SJSA1 (cell line): ENCODE data around the gene ECT2. TPM values are rescaled to one million over a fixed set of nuclear protein-coding genes. Genes with fewer than 3 reads are reported as not detected.
"Not testable (repeated sequence)": the region's sequence is repeated elsewhere in the genome, so short reads cannot be mapped to it uniquely, and the experiment has no call there.

Source experiments
- DNase-seq, 2 experiments: peaks; one replicate each; pipeline ENCODE4 v3.0.0-alpha.2; 2015 to 2020; ENCODE audit warnings: low spot score in 2 of 2, low read depth in 1 of 2
- H3K27ac ChIP-seq: fragments of 250-450 bp; sonication (Bioruptor Pico); 2 replicates; pipeline ENCODE4 v1.5.1; 2020; ENCODE audit warnings: mild to moderate bottlenecking, moderate library complexity
- H3K27me3 ChIP-seq: fragments of 250-450 bp; sonication (Bioruptor Pico); replicated peaks from 2 replicates; pipeline ENCODE4 v1.5.1; 2020; ENCODE audit warnings: mild to moderate bottlenecking, moderate library complexity
- H3K36me3 ChIP-seq: fragments of 250-450 bp; sonication (Bioruptor Pico); 2 replicates; pipeline ENCODE4 v1.5.1; 2020; ENCODE audit warnings: mild to moderate bottlenecking
- H3K4me1 ChIP-seq: fragments of 250-450 bp; sonication (Bioruptor Pico); replicated peaks from 2 replicates; pipeline ENCODE4 v1.6.1; 2021; ENCODE audit warnings: mild to moderate bottlenecking
- H3K4me3 ChIP-seq: fragments of 250-450 bp; sonication (Bioruptor Pico); 2 replicates; pipeline ENCODE4 v1.5.1; 2020; ENCODE audit warnings: mild to moderate bottlenecking
- H3K9me3 ChIP-seq: fragments of 250-450 bp; sonication (Bioruptor Pico); replicated peaks from 2 replicates; pipeline ENCODE4 v1.5.1; 2020; ENCODE audit warnings: mild to moderate bottlenecking
- total RNA-seq: library from RNA; depleted of rRNA; stranded (reverse); fragments of >200 nt; shearing (Covaris generic); gene quantifications from 2 replicates; pipeline ENCODE4 v1.2.3, GENCODE V29; 2014

The ECT2 gene
- total RNA-seq, 1 experiment from 2014 or later: 97.0 TPM

DNA sequence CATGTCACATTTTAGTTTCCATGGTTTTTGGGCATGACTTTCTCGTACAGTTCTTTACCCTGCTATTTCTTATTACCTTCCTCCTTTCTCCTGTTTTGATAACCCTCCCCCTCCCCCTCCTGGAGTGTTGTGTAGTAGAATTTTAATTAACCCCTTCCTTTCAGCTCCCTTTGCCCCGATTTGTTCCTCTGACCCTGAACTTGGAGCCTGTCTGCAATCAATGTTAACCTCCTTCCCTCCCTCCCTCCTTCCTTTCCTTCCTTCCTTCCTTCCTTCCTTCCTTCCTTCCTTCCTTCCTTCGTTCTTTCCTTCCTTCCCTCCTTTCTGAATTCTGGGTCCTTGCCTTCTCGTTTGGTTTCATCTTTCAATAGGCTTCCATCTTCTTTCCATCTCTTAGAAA is 90.4 kb downstream of the ECT2 start:
- Histone ChIP-seq H3K36me3 (no peaks in the 10 kb centered on the region), H3K9me3 (no peaks in the 10 kb centered on the region), H3K4me1 (peaks cover under 1% of the 10 kb centered on the region; the same call in 1 of the 2 replicates), H3K27me3 (no peaks in the 10 kb centered on the region), H3K4me3 (no peak overlapping the region), H3K27ac (no peak overlapping the region)
- DNase-seq: no peak

DNA sequence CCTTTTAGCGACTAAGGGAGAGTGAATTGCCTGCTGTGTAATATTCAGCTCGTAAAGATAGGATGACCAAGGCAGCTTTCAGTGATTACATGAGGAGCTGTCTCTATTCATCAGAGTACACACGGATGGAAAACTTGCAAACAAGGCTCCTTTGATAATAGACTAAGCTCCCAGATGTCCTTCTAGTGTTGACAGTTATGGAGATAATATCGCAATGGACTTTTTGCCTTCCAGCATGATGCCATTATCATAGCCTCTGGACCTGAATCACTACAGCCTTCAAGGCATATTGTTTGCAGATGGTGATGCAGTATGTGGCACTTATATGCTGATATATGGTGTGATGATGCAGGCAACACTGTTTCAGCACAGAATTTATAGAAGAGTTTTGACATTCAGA is 93.9 kb downstream of the ECT2 start:
- H3K4me3 ChIP-seq: no peak overlapping the region
- no peak for DNase-seq
- no peaks in the 10 kb centered on the region for H3K36me3 ChIP-seq
- H3K27me3 ChIP-seq: no peaks in the 10 kb centered on the region
- peaks cover 34% of the 10 kb centered on the region for H3K4me1 ChIP-seq
- no peaks in the 10 kb centered on the region for H3K9me3 ChIP-seq
- H3K27ac ChIP-seq: no peak overlapping the region

DNA sequence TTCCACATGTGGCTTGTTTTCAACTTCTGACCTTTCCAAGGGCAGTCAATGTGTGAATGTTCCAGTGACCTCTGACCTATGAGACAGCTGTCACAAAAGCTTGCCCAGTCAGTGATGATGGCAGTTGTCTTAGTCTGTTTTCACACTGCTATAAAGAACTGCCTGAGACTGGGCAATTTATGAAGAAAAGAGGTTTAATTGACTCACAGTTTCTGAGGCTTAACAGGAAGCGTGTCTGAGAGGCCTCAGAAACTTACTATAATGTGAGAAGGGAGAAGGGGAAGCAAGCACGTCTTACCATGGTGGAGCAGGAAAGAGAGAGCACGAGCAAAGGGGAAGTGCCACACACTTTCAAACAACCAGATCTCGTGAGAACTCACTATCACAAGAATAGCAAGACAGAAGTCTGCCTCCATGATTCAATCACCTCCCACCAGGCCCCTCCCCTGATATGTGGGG is 95.6 kb downstream of the ECT2 start:
- no peak for DNase-seq
- Histone ChIP-seq H3K4me1 (peaks cover 36% of the 10 kb centered on the region), H3K27me3 (no peaks in the 10 kb centered on the region)

DNA sequence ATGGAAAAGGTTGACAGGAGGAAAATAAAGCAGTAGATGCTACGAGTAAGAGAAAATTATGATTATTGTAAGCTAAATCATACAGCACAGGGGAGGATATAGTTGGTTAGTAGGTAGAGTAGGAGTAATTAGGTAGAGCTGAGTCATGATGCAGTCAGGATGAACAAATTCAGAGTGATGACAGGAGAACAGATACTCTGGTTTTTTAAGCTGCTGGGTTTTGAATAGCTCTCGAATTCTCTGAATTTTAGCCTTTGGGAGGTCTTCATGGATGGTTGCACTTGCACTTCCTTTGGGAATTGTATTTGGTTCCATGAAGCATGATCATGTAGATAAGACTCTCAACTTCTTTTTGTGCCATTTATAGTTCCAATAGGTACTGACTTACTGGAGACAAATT is 96.2 kb downstream of the ECT2 start:
- no peaks in the 10 kb centered on the region for H3K27me3 ChIP-seq
- no peaks in the 10 kb centered on the region for H3K9me3 ChIP-seq
- peak overlapping the region; percentile 55 for H3K27ac ChIP-seq
- H3K4me1 ChIP-seq: peaks cover 36% of the 10 kb centered on the region
- H3K36me3 ChIP-seq: no peaks in the 10 kb centered on the region
- peak in 1 of 2 experiments; percentile 50 for DNase-seq
- H3K4me3 ChIP-seq: no peak overlapping the region

More for the DNA sequence above, 95.6 kb downstream of the ECT2 start:
- no peak overlapping the region for H3K4me3 ChIP-seq
- no peaks in the 10 kb centered on the region for H3K9me3 ChIP-seq
- H3K27ac ChIP-seq: peak overlapping the region; percentile 55
- no peaks in the 10 kb centered on the region for H3K36me3 ChIP-seq

DNA sequence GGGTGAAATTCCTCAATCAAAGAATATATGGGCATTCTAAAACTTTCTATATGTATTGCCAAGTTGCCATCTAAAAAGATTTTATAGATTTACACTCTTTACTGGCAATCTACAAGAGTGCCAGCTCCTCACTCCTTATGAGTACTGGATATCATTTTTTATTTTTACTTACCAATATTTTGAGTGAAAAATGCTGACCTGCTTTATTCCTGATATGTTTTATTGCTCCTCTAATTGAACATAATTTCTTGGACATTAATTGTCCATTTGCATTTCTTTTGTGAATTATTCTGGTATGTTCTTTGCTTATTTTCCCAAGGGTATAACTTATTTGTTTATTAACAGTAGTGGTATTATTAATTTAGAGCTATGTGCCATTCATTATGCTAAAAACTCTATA is 96.8 kb downstream of the ECT2 start:
- H3K36me3 ChIP-seq: no peaks in the 10 kb centered on the region
- H3K27ac ChIP-seq: peak overlapping the region; percentile 18; the same call in 1 of the 2 replicates
- H3K9me3 ChIP-seq: no peaks in the 10 kb centered on the region
- no peak for DNase-seq
- H3K4me1 ChIP-seq: peaks cover 36% of the 10 kb centered on the region
- H3K27me3 ChIP-seq: no peaks in the 10 kb centered on the region
- H3K4me3 ChIP-seq: no peak overlapping the region

DNA sequence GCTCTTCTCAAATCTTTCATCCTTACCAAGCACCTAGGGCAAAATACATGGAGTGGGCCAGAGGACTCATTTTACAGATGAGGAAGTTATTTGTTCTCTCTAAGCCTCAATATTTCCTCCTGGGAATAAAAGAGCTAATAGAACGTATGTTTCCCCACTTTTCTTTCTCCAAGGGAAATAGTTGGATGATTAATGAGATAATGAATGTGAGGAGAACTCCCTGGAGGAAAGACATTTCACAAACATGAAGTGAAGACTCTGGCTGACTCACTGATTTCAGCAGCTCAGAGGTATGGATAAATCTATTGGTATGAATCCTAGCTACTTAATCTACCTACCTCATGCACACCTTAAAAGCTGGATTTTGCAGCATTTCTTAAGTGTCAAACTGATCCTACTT is 98.4 kb downstream of the ECT2 start:
- Histone ChIP-seq H3K4me1 (peaks cover 36% of the 10 kb centered on the region), H3K9me3 (no peaks in the 10 kb centered on the region), H3K27me3 (no peaks in the 10 kb centered on the region), H3K36me3 (no peaks in the 10 kb centered on the region), H3K4me3 (no peak overlapping the region), H3K27ac (peak overlapping the region; percentile 10; the same call in 1 of the 2 replicates)
- DNase-seq: peak in 1 of 2 experiments; percentile 41

DNA sequence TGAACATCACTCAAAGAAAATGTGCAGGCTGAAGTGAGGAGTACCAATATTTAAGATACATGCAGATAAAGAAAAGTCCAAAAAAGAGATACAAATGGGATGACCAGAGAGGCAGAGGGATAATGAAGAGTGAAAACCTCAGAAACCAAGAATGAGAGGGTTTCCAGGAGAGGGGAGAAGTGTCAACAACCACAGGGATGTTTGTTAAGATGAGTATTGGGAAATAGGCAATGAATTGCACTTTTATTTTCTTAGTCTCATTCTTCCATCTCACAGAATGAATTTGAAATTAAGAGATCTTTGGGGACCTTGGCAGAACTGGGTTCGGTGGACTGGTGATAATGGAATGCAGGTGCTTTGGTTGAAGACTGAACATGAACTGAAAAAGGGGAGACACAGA is 102.5 kb downstream of the ECT2 start:
- no peaks in the 10 kb centered on the region for H3K27me3 ChIP-seq
- no peaks in the 10 kb centered on the region; the same call in 1 of the 2 replicates for H3K9me3 ChIP-seq
- H3K4me3 ChIP-seq: no peak overlapping the region
- no peak for DNase-seq
- H3K4me1 ChIP-seq: peaks cover 30% of the 10 kb centered on the region
- no peak overlapping the region for H3K27ac ChIP-seq
- no peaks in the 10 kb centered on the region for H3K36me3 ChIP-seq

DNA sequence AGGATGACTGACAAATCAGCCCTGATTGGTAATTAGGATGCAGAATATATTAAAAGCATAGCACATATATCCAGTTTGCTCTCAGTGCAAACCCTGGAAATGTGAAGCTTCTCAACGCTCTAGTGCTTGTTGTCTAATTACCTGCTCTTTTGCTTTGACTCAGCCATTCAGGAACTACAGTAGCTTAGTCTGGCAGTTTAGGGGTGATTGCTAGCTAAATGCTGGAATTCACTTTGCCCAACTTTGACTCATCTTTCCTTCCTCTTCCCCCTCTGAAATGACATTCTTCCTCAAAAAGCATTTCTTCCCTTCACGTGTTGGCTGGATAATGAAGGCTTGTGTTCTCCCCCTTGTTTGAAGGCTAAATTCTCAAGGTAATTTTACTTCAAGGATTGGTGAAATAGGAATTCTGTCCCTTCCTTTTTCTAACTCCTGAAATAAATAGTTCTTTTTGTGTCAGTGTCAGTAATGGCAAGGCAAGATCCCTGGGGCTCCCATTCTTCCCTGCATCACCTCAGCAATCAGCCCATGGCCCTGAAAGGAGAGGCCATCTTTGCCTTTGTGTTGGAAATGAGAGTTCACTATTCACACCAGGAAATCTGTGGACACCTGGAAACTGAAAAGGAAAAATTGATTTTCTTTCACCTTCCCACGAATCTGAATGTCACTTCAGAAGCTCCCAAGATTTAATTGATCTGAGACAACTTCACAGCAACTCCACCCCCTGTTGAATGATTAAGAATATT is 103.6 kb downstream of the ECT2 start:
- Histone ChIP-seq H3K4me3 (no peak overlapping the region), H3K4me1 (peaks cover 32% of the 10 kb centered on the region), H3K27ac (no peak overlapping the region), H3K36me3 (no peaks in the 10 kb centered on the region), H3K27me3 (no peaks in the 10 kb centered on the region), H3K9me3 (no peaks in the 10 kb centered on the region; the same call in 1 of the 2 replicates)
- no peak for DNase-seq

DNA sequence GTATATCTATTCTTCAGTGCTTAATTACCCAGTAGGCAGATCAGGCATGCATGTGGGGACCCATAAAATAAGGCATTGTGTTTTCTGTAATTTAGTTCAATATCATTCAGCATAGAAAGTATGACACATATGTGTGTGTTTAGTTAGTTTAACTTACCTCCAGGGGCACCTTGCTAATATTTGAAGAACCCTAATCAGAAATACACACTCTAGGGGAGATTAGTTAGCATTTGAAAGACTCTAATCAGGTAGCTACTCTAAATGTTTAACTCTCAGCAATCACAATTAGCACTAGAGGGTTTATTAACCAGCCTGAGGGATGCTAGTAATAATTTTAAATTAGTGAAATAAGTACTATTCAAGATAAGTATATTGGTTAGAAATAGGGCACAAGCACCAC is 104.5 kb downstream of the ECT2 start:
- Histone ChIP-seq H3K27me3 (no peaks in the 10 kb centered on the region), H3K4me3 (no peak overlapping the region), H3K4me1 (peaks cover 35% of the 10 kb centered on the region), H3K9me3 (no peaks in the 10 kb centered on the region; the same call in 1 of the 2 replicates), H3K36me3 (no peaks in the 10 kb centered on the region), H3K27ac (no peak overlapping the region)
- no peak for DNase-seq

DNA sequence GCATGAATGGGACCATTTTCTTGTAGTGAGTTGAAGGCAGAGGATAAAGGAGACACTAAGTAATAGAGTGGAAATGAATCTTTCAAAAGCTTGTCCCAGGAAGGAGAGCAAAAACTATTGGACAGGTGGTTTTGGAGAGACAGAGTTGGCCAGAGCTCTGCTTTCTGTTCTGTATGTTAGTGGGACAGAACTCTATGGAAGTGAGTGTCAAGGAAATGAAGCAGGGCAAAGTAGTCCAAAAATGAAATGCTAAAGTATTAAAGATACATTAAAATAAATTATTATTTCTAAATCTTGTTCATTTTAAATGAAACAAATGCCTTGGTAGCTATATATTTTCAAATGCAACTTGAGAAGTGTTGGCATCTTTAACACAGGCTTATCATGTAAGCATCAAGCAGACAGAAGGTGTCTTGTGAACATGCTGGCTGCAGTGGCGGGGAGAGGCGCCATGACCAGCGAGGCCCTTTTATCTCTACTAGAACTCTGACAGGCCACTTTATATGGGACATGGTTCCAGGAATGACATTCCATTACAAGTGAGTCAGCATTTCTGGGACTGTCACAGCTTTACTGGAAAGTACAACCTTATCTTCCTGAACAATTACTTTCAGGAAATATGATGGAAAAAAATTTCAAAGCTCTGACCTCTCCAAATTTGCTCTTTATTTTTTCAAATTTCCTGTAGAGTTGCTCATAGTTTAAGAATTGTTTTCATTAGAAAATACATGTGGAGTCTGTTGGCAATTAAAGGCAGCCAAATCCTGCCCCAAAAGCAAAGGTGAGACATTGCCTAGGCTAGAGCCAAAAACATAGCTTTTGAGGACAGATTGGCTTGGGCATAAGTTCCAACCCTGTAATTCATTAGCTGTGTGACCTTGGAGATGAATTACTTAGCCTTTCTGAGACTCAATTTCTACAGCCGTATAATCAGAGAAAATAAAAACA is 106.5 kb downstream of the ECT2 start:
- Histone ChIP-seq H3K4me1 (peaks cover 35% of the 10 kb centered on the region), H3K9me3 (no peaks in the 10 kb centered on the region; the same call in 1 of the 2 replicates), H3K36me3 (no peaks in the 10 kb centered on the region), H3K27me3 (no peaks in the 10 kb centered on the region), H3K27ac (peak overlapping the region; percentile 59), H3K4me3 (no peak overlapping the region)
- peak; percentile 45 to 48 for DNase-seq

DNA sequence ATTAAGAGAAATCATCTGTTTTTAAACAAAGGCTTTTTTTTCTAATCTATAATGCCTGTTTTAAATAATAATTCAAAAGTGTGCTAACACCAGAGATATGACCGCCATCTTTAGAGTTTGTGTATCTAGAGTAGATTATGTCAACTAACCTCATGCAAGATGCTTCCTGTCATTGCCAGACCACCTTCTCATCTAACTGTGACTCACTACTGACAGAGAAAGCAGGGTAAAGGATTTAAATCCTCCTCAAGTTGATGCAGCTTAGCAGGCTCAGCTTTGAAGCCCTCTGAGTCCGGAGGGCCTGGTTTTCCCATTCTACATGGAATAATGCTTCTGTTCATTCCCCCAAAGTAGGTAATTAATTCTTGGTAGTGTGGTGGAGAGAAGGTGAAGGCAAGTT is 108.5 kb downstream of the ECT2 start:
- no peaks in the 10 kb centered on the region for H3K27me3 ChIP-seq
- H3K9me3 ChIP-seq: no peaks in the 10 kb centered on the region; the same call in 1 of the 2 replicates
- H3K4me1 ChIP-seq: peaks cover 35% of the 10 kb centered on the region
- no peaks in the 10 kb centered on the region for H3K36me3 ChIP-seq
- H3K27ac ChIP-seq: peak overlapping the region; percentile 19; the same call in 1 of the 2 replicates
- DNase-seq: no peak
- no peak overlapping the region for H3K4me3 ChIP-seq

DNA sequence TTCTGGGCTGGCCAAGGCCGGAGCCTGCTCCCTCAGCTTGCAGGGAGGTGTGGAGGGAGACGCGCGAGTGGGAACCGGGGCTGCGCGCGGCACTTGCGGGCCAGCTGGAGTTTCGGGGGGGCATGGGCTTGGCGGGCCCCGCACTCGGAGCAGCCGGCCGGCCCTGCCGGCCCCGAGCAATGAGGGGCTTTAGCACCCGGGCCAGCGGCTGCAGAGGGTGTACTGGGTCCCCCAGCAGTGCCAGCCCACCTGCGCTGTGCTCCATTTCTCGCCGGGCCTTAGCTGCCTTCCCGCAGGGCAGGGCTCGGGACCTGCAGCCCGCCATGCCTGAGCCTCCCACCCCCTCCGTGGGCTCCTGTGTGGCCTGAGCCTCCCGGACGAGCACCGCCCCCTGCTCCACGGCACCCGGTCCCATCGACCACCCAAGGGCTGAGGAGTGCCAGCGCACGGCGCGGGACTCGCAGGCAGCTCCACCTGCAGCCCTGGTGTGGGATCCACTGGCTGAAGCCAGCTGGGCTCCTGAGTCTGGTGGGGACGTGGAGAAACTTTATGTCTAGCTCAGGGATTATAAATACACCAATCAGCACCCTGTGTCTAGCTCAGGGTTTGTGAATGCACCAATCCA is 116.3 kb downstream of the ECT2 start:
- H3K9me3 ChIP-seq, H3K4me3 ChIP-seq, H3K27ac ChIP-seq, H3K36me3 ChIP-seq, H3K4me1 ChIP-seq, H3K27me3 ChIP-seq, DNase-seq: not testable (repeated sequence)

DNA sequence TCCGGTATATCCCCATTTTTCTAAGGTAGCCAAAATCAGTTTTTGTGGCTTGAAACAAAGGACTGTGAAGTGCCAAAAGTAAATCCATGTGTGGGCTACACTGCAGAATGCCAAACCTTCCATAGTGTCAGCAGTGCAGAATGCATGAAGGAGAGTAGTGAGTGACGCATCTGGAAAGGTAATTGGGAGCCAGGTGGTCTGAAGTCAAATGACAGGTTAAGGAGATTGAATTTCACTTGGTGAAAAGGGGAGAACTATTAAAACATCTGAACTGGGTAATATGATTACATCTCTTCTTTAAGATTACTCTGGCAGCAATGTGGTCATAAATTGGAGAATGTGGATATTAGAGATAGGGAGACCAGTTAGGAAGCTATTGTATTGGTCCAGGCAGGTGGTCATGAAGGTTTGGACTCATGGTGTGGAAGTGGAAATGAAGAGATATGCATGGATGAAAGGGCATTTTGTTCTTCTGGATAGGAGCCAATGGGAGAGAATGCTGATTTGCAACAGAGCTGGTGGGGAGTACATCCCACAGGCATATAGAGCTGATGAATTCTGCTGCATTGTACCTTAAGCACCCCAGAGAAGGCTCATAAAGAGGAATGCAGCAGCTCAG is 118.2 kb downstream of the ECT2 start:
- Histone ChIP-seq H3K9me3 (no peaks in the 10 kb centered on the region), H3K4me1 (no peaks in the 10 kb centered on the region), H3K27ac (no peak overlapping the region), H3K27me3 (no peaks in the 10 kb centered on the region), H3K4me3 (no peak overlapping the region), H3K36me3 (no peaks in the 10 kb centered on the region)
- DNase-seq: no peak
